Astrocyte of the hippocampus (primary cell): ENCODE results near the gene C11orf58.

Experiments
- DNase-seq: peaks from one replicate; pipeline ENCODE4 v3.0.0; 2011; ENCODE audit warnings: low read depth, low spot score

Gene C11orf58

DNA sequence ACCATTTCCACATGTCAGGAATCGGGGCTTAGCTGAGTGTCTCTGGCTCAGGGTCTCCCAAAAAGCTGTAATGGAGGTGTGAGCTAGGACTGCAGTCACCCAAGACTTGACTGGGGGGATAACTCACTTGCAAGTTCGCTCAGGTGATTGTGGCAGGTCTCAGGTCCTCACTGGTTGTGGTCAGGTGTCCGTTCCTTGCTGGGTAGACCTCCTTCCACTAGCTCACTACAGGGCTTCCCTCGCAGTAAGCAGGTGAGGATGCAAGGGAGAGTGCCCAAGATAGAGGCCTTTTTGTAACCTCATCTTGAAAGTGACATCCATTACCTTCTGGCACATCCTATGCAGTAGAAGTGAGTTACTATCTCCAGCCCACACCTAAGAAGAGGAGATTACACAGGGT, 29.5 kb downstream of the C11orf58 start:
- no peak for DNase-seq

DNA sequence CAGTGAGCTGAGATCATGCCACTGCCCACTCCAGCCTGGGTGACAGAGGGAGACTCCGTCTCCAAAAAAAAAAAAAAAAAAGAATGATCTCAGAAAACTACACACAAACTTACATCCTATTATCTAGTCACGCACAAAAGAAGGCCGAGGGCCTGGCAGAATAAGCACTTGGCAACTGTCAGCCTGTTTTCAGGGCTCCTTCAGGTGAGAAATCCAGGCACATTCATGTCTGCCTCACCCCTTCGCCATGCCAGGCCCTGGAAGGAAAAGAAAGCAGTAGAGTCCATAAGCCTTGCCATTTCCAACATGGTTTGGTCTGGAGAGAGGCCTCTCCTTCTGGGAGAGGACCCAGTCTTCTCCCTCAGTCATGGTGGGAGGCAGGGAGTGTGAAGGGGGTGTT, 30.9 kb downstream of the C11orf58 start:
- DNase-seq = no peak

DNA sequence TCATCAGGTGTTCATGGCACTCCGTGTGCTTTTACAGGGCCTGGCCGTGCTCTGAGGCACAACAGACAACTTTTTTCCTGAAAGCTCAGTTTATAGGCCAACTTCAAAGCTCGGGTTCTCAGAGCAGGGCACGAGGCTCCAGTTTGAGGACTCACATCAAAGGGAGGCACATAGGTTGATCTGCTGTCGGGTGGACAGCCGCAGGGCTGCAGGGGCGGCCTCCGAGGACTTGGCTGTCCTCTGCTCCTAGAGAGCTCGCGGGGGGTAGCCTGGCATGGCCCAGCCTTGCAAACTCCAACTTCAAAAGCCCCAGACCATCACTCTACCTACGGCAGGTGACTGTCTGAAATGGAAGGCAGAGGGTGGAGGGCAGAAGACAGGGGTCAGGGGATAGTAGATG, 31.6 kb downstream of the C11orf58 start:
- DNase-seq = no peak

DNA sequence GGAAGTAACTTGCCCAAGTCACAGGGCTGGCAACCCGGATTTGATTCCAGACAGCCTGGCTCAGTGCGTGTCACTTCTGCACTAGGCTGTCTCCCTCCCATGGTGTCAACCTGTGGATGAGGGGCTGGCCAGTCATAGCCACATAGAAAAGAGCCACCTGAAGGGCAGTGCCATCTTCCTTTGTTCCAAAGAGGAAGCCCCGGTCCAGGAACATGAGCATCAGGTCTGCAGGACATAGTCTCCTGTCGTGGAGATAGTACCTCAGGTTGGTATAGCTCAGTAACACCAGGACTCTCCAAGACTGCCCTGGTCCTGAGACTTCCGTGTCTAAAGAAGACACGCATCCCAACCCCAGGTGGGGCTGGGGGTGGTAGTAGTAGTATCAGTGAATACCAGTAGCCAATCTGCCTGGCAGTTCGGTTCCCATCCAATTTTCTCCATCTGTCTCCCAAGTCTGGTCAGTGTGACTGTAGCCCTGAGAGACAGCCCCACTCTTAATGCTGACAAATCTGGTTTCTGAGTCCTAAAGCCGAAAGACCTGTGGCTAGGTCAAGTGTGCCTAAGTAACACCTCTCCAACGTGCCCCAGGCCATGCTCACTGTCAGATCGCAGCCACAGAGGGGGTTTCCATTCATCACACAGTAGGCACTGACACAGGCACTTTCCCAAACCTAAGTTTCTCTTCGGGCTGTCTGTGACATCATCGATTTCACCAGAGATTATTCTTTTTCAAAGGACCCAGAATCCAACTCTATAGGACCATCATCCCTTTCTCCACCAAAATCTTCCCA, 33.1 kb downstream of the C11orf58 start:
- no peak for DNase-seq

DNA sequence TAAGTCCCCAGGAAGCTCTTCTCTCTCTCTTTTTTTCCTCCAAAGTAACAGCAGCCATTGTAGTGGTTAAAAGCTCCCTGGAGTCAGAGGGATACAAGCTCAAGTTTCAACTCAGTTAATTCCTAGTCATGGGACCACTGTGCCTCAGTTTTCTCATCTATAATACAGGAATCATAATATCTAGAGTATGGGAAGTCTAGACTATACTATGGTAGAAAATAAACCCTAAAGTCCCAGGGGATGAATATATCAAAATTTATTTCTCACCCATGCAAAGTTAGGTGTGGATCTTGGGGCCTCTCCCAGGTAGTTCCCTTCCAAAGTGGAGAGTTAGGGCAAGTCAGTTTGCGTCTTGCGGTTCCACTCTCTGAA, 33.7 kb downstream of the C11orf58 start:
- DNase-seq = no peak

DNA sequence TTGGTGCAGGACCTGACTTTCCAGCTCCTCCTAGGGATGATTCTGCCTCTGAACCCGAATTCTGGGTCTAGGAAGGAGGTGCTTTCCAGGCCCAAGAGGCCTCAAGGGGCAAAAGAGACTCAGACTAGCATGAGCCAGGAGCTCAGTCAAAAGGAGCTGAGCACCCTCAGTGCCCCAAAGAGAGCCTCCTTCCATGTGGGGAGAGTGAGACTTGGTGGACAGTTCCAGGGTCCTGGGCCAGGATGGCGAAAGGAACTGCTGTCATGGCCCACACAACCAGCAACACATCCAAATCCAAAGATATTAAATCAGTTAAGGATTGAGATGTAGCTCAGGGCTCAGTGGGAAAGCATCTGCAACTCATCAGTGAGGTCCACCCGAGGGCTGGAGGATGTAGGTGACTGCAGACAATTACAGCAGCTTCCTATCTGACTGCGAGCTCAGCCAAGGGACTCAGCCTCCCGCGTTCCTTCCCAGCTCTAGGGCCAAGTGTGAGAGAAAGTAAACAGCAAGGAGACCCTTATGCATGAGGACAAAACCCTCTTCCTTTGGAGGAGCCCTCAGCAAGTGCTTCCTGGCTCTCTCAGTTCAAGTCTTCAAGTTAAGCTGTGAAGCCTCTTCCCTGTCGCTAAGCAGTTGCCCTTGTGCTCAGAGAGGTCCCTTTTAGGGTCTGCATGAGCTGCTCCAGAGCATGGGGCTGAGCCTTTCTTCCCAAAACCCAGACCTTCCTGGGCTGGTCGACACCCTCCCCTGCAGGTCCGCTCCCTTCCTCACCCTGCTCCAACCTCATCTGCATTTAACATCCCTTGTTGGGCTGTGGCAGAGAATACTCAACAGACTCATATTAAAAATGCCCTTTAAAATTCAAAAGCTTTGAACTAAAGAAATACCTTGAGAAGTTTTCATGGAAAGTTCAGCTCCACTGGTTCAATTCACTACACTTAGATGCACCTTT, 35.8 kb downstream of the C11orf58 start:
- DNase-seq = no peak

DNA sequence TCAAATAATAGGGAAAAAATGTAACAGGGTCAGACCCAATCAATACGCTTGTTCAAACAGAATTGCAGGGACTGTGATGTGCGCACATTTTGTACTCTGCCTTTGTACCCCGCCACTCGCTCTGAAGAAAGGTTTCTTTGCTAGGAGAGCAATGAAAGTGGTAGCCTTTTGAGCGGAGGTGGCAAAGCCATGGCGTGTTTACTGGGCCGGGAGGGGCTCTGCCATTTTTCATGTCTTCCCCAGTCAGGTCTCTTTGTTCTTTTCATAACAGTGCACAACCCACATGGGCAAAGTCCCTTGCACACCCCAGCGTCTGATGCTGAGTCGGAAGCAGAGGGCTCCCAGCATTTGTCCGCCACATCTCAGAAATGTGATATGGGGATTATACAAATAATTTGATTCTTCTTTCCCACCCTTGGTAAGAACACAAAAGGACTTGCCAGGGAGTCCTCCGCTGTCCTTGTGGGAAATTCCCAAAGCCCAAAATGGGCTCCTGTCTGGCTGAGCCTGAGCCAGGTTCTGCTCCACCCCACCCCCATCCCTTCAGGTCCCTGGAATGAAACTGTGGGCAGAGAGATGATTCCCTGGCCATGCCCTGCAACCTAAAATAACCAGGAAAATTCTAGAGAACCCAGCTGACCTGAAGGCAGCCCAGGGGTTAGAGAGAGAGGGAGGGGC, 36.6 kb downstream of the C11orf58 start:
- no peak for DNase-seq

DNA sequence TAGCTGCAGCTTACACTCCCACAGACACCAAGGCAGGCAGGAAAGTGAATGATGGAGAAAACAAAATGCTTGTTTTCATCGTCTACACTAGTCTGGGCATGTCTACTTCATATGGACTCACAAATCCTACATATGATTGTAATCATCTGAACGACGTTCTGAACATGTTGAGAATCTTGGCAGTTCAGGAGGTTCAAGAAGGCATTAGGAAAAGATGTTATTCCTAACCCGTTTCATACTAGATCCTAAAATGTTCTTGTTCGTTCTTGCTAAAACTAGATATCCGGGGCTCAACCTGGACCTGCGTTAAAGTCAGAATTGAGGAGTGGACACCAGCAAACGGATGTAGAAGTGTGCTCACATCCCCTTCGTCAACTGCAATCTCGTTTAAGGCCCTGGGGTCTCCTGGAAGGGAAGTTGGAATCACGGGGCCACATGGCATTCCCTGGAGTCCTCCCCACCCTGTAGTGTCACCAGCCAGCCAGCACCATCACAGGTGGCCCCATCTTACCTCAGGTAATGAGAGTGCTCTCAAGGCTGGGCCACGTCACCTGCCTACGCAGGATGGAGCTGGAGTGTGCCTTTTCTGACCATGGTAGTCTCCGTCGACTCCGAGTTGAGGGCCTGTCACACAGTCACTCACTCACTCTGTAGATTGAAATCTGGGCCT, 37.3 kb downstream of the C11orf58 start:
- DNase-seq = no peak

DNA sequence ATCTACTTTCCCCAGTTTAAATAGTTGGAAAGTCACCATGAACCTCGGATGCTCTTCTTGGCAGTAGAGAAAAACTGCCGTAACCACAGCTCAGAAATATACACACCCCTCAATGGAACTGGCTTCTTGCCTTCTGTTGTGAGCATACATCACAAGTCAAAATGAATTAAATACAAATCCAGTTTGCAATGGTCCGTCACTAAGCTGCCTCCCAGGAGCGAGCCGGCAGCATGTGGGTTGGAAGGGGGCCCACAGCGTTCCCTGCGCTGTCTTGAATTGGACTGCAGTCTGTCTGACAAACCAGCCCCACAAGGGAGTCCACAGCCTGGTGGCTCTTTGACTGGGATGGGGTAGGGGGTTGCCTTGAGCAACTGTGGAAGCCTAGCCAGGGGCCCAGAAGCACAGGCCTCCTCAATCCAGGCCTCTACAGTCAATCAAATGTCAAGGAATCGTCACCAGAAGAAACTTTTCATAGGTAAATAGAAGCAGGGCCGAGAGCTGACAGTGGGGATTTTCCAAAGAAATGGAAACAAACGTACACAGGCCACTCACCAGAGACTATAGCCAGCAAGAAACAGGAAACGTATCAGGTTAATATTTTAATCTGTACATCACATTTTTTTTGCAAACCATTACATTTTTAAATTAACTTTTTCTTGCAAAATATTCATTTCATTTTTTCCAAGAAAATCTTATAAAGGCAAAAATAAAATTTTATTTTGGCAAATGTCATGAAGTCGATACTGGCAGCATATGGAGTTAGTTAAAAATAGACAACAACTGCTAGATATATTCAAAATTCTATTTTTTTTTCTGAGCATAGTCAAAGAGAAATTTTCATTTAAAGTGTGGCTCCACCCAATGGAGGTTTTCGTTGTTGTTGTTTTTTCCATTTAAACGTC, 38.5 kb downstream of the C11orf58 start:
- peak; percentile 95 for DNase-seq

DNA sequence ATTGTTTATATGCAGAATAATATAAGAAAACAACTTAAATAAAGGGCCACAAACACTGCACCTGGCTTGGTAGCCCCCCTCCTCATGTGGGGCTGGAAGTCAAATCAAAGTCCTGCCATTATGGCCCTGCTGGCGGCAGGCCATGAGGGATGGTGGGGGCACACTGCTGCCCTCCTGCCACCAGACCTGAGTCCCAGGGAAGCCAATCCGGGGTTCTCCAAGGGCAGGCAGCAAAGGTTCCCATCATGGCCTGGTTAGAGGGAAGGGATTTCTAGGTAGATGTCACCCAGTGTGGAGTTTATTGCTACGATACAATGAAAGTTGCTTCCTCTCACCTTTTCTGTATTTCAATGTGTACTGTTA, 39.1 kb downstream of the C11orf58 start:
- no peak for DNase-seq

DNA sequence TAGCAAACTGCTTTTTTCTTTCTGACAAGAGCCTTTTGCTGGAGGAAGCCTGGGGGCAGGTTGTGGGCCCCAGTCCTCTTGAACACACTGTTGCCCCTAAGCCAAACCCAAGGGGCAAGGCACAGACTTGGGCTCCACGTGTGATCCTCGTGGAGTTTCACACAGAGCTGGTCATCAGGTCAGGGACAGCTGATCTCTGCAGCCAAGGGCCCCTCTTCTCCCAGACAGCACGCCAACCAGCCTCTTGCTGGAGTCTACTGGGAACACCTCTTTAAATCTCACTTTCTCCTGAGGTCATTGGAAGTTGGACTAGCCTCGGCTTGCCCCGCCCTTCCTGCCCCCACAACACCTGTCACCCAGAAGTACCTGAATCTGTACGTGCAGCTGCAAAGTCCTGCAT, 39.8 kb downstream of the C11orf58 start:
- DNase-seq = no peak

DNA sequence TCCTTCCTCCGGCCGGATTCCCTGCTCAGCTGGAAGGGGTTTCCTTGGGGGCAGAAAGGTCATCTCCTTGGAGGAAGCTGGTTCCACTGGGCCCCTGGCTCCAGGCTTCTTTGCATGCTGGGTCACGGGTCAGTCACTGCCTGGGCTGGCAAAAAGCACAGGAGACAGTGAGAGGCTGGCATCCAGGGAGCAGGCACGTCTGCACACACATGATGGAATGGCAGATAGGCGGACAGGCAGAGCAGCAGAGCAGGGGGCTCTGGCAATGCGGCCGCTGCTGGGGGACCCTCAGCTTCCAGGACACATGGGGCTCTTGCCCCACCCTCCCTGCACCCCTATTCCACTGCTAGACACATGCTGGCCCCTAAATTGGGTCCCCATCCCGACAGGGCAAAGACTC, 40.4 kb downstream of the C11orf58 start:
- no peak for DNase-seq

DNA sequence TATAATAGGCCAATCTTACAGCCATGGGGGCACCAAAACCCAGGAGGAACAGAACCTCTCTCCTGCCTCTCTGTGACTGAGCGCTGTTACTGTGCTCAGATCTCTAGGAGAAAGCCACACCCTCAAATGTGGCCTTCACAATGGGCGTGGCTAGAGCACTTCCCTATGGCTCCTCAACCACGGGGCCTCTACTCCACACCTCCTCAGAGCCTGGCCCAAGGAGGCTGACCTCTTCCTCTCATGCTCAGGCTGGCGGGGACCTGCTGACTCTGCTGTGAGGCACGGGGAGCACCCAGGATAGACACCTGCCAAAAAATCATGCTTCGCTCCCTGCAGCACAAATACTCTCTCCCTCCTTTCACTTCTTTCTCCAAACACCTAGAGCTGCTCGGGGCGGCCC, 41.0 kb downstream of the C11orf58 start:
- no peak for DNase-seq

DNA sequence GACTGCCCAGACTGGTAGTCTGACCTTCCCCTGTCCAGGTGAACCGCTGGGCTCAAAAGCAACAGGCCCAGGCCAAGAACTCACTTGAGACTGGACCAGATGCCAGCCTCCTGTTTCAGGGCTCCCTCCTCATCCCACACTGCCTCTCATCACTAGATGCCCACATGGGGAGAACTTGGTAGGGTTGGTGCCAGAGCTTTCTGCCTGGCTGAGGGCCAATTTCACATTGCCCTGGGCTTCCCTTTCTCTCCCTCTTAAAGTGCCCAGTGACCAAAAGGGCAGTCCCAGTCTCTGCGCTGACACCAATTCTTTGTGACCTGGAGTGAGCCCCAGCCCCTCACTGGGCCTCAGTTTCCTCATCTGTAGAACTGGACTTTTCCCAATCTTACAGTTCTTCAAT, 41.7 kb downstream of the C11orf58 start:
- DNase-seq = no peak

DNA sequence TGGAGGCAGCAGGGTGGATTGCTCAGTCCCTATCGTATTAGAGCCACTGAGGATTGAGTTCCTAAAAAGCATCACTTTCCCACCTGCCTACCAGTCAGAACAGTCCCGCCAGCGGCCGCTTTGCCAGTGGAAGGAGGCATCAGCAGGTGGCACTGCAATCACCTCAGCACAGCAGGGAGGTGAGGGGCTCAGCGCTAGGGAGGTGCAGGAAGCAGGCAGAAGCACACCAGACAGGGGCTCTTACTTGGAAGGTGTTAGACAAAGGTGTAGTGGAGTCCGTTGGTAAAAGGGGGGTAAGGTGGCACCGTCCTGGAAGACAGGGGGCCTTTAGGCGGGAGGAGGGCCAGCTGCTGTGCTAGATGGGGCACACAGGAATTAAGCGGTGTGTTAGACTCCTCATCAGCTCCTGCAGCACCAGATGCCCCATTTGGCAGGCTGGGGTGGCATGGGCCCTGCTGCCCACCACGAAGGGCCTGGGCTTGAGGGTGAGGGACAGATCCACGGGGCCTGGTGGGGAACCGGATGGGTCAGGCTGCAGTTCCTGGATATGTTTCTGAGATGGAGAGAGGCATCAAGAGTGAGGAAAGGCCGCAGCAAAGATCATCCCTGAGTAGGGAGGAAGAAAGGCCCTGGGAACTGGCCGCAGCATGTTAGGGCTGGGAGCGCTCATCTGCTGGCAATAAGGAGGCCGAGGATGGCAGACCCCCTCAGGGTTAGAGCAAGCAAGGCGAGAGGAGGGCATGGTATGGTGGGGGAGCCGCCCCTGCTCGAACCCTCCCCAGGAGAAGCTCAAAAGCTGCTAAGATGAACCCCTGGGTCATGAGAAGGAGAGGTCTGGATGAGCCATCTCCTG, 42.5 kb downstream of the C11orf58 start:
- DNase-seq = no peak

DNA sequence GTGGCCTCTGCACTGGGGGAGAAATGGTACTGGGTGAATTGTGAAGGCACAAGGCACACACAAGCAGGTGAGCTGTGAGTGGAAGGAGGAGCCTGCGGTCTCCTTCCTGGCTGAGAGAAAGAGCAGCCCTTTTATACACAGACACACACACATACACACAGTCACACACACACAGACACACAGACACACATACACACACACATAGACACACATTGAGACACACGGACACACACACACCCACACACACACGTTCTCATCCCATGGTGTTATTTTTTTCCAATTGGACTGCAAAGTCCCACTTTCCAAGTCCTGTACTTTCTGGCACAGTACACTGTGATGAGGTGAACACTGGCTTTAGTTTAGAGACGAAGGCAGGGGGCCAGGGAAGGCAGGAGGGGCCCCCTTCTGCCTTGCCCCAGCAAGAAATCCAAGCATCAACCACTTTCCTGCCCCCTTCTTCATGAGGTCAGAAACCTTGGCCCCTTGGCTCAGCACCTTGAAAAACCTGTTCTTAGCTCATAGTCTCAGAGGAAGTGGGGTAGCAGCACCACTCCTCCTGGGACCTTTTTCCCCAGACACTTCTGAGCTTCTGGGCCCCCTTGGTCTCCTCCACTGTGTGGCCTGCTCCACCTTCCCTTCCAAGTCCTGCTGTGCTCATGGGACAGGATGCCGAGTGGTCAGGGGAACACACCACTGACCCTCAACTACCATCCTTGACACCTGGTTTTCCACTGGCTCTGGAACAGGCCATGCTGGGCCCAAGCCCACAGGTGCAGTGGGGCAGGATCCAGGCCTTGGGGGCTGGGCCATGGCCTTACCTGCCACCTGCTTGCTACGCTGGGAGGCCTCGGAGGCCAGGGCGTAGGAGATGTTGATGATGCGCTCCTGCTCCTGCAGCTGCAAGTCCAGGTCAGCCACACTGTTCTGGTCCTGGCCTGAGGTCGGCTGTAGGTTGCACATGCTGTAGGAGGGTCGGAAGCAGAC, 43.8 kb downstream of the C11orf58 start:
- no peak for DNase-seq

DNA sequence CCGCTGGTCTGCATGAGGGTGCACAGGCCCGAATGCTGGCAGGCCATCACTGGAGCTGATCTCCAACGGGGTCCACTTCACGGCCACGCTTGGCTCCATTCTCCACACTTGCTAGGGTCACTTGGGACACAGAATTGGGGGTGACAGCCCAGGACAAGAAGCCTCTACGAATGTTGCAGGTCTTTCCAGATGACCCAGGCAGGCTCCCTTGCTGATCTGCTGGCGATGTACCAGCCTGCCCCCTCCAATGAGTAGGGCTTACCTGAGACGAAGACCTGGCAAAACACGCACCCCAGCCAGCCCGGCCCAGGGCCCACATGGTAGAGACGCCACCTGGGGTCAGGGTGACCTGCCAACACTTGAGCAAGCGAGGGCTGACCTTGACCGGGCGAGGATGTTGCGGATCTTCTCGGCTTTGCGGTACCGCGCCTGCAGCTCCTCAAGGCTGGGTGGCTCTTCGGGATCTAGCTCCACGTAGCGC, 44.9 kb downstream of the C11orf58 start:
- no peak for DNase-seq

DNA sequence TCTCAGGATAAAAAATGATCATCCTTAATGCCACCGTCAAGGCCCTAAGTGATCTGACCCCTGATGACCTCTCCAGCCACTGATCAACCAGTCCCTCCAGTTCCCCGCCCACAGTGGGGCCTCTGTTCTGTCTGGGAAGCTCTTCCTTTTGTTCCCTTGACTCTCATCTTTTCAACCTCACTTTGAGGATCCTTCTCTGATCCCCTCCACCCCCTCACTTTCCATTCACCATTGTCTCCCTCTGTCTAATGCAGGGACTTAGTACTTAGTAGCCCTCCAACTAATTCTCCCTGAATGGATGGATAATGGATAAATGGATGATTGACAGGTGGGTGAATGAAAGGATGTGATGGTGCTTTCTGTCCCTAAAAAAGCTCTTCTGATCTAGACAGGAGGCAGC, 45.6 kb downstream of the C11orf58 start:
- no peak for DNase-seq
